ENCODE data around the gene NEMP1. TPM values are rescaled to one million over a fixed set of nuclear protein-coding genes. Genes with fewer than 3 reads are reported as not detected.
A peak's percentile ranks its signal among the peaks of the same experiment; 100 is the strongest.

The NEMP1 gene
- total and polyA plus RNA-seq, 2 of the 13 experiments (the other 11 are each of a cell fraction or from before 2014, with no cell fraction given): 11.4 to 12.9 TPM

DNA sequence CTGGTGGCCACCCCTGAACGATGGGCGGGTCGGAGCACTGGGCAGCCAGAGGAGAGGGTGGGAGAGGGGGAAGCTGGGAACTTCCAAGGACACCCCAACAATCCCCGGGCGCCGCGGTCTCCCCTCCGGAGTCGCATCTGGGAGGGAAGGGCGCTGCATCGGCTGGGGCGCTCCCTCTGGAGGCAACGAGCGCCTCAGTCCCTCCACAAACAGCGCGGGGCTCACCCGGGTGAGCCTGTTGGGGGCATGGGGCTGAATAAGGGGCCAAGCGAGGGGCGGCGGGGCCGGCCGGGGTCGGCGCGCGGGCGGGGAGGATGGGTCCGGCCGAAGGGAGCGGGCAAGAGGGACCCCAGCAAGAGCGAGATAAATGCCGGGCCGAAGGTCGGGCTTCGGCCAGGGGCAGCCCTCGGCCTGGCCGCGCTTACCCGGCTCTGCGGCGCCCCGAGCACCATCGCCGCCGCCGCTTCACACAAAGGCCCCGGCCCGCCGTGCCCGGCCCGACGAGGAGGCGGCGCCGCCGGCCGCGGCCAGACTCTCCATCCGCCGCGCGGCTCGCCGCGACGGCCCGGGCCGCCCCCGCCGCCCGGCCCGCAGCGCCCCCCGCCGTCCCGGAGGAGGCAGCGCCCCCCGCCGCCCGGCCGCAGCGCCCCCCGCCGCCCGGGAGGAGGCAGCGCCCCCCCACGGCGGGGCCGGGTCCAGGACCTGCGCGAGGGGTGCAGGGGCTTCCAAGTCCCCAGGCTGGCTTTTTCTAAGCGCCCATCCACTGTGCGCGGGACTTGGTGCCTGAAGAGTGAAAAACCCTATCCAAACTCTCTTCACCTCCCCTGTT, 72.4 kb downstream of the NEMP1 start, which contains the start of gene ZBTB39 (continued):
- TF ChIP-seq, protein P1, sequence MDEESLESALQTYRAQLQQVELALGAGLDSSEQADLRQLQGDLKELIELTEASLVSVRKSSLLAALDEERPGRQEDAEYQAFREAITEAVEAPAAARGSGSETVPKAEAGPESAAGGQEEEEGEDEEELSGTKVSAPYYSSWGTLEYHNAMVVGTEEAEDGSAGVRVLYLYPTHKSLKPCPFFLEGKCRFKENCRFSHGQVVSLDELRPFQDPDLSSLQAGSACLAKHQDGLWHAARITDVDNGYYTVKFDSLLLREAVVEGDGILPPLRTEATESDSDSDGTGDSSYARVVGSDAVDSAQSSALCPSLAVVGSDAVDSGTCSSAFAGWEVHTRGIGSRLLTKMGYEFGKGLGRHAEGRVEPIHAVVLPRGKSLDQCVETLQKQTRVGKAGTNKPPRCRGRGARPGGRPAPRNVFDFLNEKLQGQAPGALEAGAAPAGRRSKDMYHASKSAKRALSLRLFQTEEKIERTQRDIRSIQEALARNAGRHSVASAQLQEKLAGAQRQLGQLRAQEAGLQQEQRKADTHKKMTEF (CRISPR knock-in tag; IDR thresholded peaks at IDR 0.05): 0 out of 2 replicates have a peak, but pooled peaks have one; percentile 17
- TF ChIP-seq ZNF776 (CRISPR knock-in tag; IDR thresholded peaks at IDR 0.05) (peak; percentile 72; the same call in 1 of the 2 replicates), XRCC5 (optimal IDR thresholded peaks at IDR 0.05; ENCODE audit: low read length) (peak; percentile 17), HDAC1 (CRISPR knock-in tag; IDR thresholded peaks at IDR 0.05) (no peak), ZSCAN21 (CRISPR knock-in tag; IDR thresholded peaks at IDR 0.05; ENCODE audit: borderline replicate concordance) (peak; percentile 26; the same call in 1 of the 2 replicates), KDM5A (IDR thresholded peaks at IDR 0.05; ENCODE audit: borderline replicate concordance, low read length) (peak; percentile 52; the same call in 1 of the 2 replicates), CEBPB (IDR thresholded peaks at IDR 0.05; ENCODE audit: borderline replicate concordance, low read depth, low read length) (no peak), RBFOX2 (IDR thresholded peaks at IDR 0.05; ENCODE audit: low read depth, low read length) (peak; percentile 78), BRCA1 (CRISPR knock-in tag; IDR thresholded peaks at IDR 0.05) (no peak), ZNF589 (CRISPR knock-in tag; conservative IDR thresholded peaks at IDR 0.05) (no peak), HES4 (CRISPR knock-in tag; IDR thresholded peaks at IDR 0.05; ENCODE audit: borderline replicate concordance) (peak; percentile 65; the same call in 1 of the 2 replicates), HOXA3 (CRISPR knock-in tag; IDR thresholded peaks at IDR 0.05) (peak; percentile 48; the same call in 1 of the 2 replicates), TCF12 (IDR thresholded peaks at IDR 0.05) (no peak), TCF12 (CRISPR knock-in tag; IDR thresholded peaks at IDR 0.05) (0 out of 2 replicates have a peak, but pooled peaks have one; percentile 35), ZIK1 (CRISPR knock-in tag; IDR thresholded peaks at IDR 0.05; ENCODE audit: borderline replicate concordance, low read depth) (0 out of 2 replicates have a peak, but pooled peaks have one; percentile 9), NFKB2 (CRISPR knock-in tag; IDR thresholded peaks at IDR 0.05; ENCODE audit: borderline replicate concordance) (peak; percentile 39; the same call in 1 of the 2 replicates), ESRRA (CRISPR knock-in tag; IDR thresholded peaks at IDR 0.05; ENCODE audit: low read depth) (no peak), ZFYVE20 (CRISPR knock-in tag; IDR thresholded peaks at IDR 0.05; ENCODE audit: borderline replicate concordance, low read depth) (no peak)
- TF ChIP-seq, protein P2, sequence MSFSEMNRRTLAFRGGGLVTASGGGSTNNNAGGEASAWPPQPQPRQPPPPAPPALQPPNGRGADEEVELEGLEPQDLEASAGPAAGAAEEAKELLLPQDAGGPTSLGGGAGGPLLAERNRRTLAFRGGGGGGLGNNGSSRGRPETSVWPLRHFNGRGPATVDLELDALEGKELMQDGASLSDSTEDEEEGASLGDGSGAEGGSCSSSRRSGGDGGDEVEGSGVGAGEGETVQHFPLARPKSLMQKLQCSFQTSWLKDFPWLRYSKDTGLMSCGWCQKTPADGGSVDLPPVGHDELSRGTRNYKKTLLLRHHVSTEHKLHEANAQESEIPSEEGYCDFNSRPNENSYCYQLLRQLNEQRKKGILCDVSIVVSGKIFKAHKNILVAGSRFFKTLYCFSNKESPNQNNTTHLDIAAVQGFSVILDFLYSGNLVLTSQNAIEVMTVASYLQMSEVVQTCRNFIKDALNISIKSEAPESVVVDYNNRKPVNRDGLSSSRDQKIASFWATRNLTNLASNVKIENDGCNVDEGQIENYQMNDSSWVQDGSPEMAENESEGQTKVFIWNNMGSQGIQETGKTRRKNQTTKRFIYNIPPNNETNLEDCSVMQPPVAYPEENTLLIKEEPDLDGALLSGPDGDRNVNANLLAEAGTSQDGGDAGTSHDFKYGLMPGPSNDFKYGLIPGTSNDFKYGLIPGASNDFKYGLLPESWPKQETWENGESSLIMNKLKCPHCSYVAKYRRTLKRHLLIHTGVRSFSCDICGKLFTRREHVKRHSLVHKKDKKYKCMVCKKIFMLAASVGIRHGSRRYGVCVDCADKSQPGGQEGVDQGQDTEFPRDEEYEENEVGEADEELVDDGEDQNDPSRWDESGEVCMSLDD (CRISPR knock-in tag; IDR thresholded peaks at IDR 0.05; ENCODE audit: borderline replicate concordance): peak; percentile 32; the same call in 1 of the 2 replicates
- TF ChIP-seq, protein P3, sequence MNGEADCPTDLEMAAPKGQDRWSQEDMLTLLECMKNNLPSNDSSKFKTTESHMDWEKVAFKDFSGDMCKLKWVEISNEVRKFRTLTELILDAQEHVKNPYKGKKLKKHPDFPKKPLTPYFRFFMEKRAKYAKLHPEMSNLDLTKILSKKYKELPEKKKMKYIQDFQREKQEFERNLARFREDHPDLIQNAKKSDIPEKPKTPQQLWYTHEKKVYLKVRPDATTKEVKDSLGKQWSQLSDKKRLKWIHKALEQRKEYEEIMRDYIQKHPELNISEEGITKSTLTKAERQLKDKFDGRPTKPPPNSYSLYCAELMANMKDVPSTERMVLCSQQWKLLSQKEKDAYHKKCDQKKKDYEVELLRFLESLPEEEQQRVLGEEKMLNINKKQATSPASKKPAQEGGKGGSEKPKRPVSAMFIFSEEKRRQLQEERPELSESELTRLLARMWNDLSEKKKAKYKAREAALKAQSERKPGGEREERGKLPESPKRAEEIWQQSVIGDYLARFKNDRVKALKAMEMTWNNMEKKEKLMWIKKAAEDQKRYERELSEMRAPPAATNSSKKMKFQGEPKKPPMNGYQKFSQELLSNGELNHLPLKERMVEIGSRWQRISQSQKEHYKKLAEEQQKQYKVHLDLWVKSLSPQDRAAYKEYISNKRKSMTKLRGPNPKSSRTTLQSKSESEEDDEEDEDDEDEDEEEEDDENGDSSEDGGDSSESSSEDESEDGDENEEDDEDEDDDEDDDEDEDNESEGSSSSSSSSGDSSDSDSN (CRISPR knock-in tag; IDR thresholded peaks at IDR 0.05): peak; percentile 67; the same call in 1 of the 2 replicates
- TF ChIP-seq, protein P4, sequence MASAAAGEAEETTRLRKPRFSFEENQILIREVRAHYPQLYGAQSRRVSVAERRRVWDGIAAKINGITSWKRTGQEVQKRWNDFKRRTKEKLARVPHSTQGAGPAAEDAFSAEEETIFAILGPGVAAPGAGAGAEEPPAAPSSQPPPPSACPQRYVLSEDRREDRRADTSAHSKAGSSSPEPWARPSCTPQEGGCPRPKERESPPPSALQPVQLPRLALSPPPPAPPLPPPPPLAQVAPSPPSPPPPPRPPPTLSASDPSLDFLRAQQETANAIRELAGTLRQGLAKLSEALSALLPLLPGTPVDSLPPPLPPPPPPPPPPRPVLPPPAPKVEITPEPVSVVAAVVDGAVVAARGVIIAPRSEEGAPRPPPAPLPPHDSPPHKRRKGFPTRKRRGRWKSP (CRISPR knock-in tag; IDR thresholded peaks at IDR 0.05): no peak

Data from HepG2 (cell line).